Effector memory CD8-positive, alpha-beta T cell (primary cell): ENCODE measurements around the gene RPL15.

Experiments used
- ATAC-seq: fragments of 150-1000 bp; cut with Tn5 transposase; replicated peaks from 2 replicates; pipeline ENCODE4 v1.10.0; 2021; ENCODE audit warnings: mild to moderate bottlenecking, moderate library complexity
- DNase-seq, 3 experiments: peaks; one replicate each; pipeline ENCODE4 v3.0.0; 2021
- H3K27ac Mint-ChIP-seq, 2 donors: one replicate each; pipeline ENCODE4 v1.8.0; 2022; ENCODE audit warnings: mild to moderate bottlenecking in 2 of 2, mixed read lengths in 2 of 2, moderate library complexity in 2 of 2
- H3K27me3 Mint-ChIP-seq, 2 donors: one replicate each; pipeline ENCODE4 v1.8.0; 2022; ENCODE audit warnings: mixed read lengths in 2 of 2
- H3K36me3 Mint-ChIP-seq: one replicate; pipeline ENCODE4 v1.8.0; 2022; ENCODE audit warnings: mild to moderate bottlenecking, moderate library complexity, mixed read lengths; ENCODE audit not compliant: insufficient read depth
- H3K4me1 Mint-ChIP-seq, 2 donors: one replicate each; pipeline ENCODE4 v1.8.0; 2022; ENCODE audit warnings: low read depth in 2 of 2, mixed read lengths in 2 of 2
- H3K4me3 Mint-ChIP-seq, 2 donors: one replicate each; pipeline ENCODE4 v1.8.0; 2022; ENCODE audit warnings: mild to moderate bottlenecking in 2 of 2, mixed read lengths in 2 of 2, moderate library complexity in 2 of 2
- H3K9me3 Mint-ChIP-seq, 2 donors: one replicate each; pipeline ENCODE4 v1.8.0; 2022; ENCODE audit warnings: mixed read lengths in 2 of 2

RPL15 gene

GRCh38 chr3:23926246-23926645, 9.3 kb downstream of the RPL15 start:
- Mint-ChIP-seq H3K27ac (no peak overlapping the region), H3K9me3 (no peaks in the 10 kb centered on the region), H3K4me3 (no peak overlapping the region), H3K4me1 (no peaks in the 10 kb centered on the region), H3K36me3 (peaks cover 13% of the 10 kb centered on the region), H3K27me3 (no peaks in the 10 kb centered on the region)
- DNase-seq (no peak), ATAC-seq (no peak)

- H3K27ac Mint-ChIP-seq = no peak overlapping the region
- ATAC-seq = no peak
- H3K27me3 Mint-ChIP-seq = no peaks in the 10 kb centered on the region
- no peak for DNase-seq
- peaks cover 10% of the 10 kb centered on the region for H3K36me3 Mint-ChIP-seq
- no peaks in the 10 kb centered on the region for H3K9me3 Mint-ChIP-seq
- no peaks in the 10 kb centered on the region for H3K4me1 Mint-ChIP-seq
- no peak overlapping the region for H3K4me3 Mint-ChIP-seq
Observed at GRCh38 chr3:23926736-23927135, 9.8 kb downstream of the RPL15 start.

- H3K27ac Mint-ChIP-seq = no peak overlapping the region
Observed at GRCh38 chr3:23928524-23928923, 11.6 kb downstream of the RPL15 start.

GRCh38 chr3:23931597-23931996, 14.7 kb downstream of the RPL15 start:
- peaks cover 2% of the 10 kb centered on the region for H3K36me3 Mint-ChIP-seq

More at GRCh38 chr3:23928524-23928923, 11.6 kb downstream of the RPL15 start:
- Mint-ChIP-seq H3K27me3 (no peaks in the 10 kb centered on the region), H3K9me3 (no peaks in the 10 kb centered on the region), H3K36me3 (peaks cover 10% of the 10 kb centered on the region), H3K4me3 (no peak overlapping the region), H3K4me1 (no peaks in the 10 kb centered on the region)
- DNase-seq (no peak), ATAC-seq (no peak)

GRCh38 chr3:23932571-23932970, 15.6 kb downstream of the RPL15 start:
- Mint-ChIP-seq H3K9me3 (no peaks in the 10 kb centered on the region), H3K27me3 (peaks cover 4 to 9% of the 10 kb centered on the region in 2 donors), H3K4me3 (no peak overlapping the region), H3K4me1 (no peaks in the 10 kb centered on the region), H3K27ac (no peak overlapping the region), H3K36me3 (peaks cover 2% of the 10 kb centered on the region)
- ATAC-seq = no peak
- DNase-seq = no peak

More at GRCh38 chr3:23931597-23931996, 14.7 kb downstream of the RPL15 start:
- Mint-ChIP-seq H3K9me3 (no peaks in the 10 kb centered on the region), H3K27ac (no peak overlapping the region), H3K27me3 (peaks cover 3 to 4% of the 10 kb centered on the region in 2 donors), H3K4me1 (no peaks in the 10 kb centered on the region), H3K4me3 (no peak overlapping the region)
- ATAC-seq = no peak
- DNase-seq = no peak

GRCh38 chr3:23934253-23934652, 17.3 kb downstream of the RPL15 start:
- Mint-ChIP-seq H3K36me3 (peaks cover 5% of the 10 kb centered on the region), H3K9me3 (no peaks in the 10 kb centered on the region), H3K4me3 (no peak overlapping the region), H3K27me3 (peaks cover 4 to 9% of the 10 kb centered on the region in 2 donors), H3K4me1 (no peaks in the 10 kb centered on the region), H3K27ac (no peak overlapping the region)
- DNase-seq (no peak), ATAC-seq (no peak)

GRCh38 chr3:23937296-23937695, 20.4 kb downstream of the RPL15 start:
- H3K4me1 Mint-ChIP-seq = no peaks in the 10 kb centered on the region
- no peaks in the 10 kb centered on the region for H3K9me3 Mint-ChIP-seq
- DNase-seq (no peak), ATAC-seq (no peak)
- peaks cover 3% of the 10 kb centered on the region for H3K36me3 Mint-ChIP-seq
- H3K27me3 Mint-ChIP-seq = peaks cover 4 to 9% of the 10 kb centered on the region in 2 donors
- no peak overlapping the region for H3K4me3 Mint-ChIP-seq
- no peak overlapping the region for H3K27ac Mint-ChIP-seq

GRCh38 chr3:23938688-23939087, 21.8 kb downstream of the RPL15 start:
- no peak for DNase-seq
- H3K4me3 Mint-ChIP-seq = no peak overlapping the region
- H3K27ac Mint-ChIP-seq = no peak overlapping the region
- no peak for ATAC-seq
- peaks cover 4 to 9% of the 10 kb centered on the region in 2 donors for H3K27me3 Mint-ChIP-seq
- no peaks in the 10 kb centered on the region for H3K4me1 Mint-ChIP-seq
- H3K9me3 Mint-ChIP-seq = no peaks in the 10 kb centered on the region
- peaks cover 5% of the 10 kb centered on the region for H3K36me3 Mint-ChIP-seq

- DNase-seq = no peak
- H3K4me3 Mint-ChIP-seq = no peak overlapping the region
- no peak for ATAC-seq
- peaks cover 25% of the 10 kb centered on the region for H3K36me3 Mint-ChIP-seq
- H3K27ac Mint-ChIP-seq = no peak overlapping the region
- peaks cover 0 to 9% of the 10 kb centered on the region in 2 donors for H3K27me3 Mint-ChIP-seq
- H3K9me3 Mint-ChIP-seq = no peaks in the 10 kb centered on the region
- H3K4me1 Mint-ChIP-seq = peaks cover 4% of the 10 kb centered on the region in 2 donors
Observed at GRCh38 chr3:23940775-23941174, 23.8 kb downstream of the RPL15 start.

GRCh38 chr3:23941440-23941839, 24.5 kb downstream of the RPL15 start:
- DNase-seq (no peak), ATAC-seq (no peak)
- Mint-ChIP-seq H3K4me1 (peaks cover 4% of the 10 kb centered on the region in 2 donors), H3K27me3 (peaks cover 0 to 7% of the 10 kb centered on the region in 2 donors), H3K27ac (no peak overlapping the region), H3K9me3 (no peaks in the 10 kb centered on the region), H3K36me3 (peaks cover 32% of the 10 kb centered on the region), H3K4me3 (no peak overlapping the region)

GRCh38 chr3:23942546-23942945, 25.6 kb downstream of the RPL15 start:
- peaks cover 8 to 10% of the 10 kb centered on the region in 2 donors for H3K4me1 Mint-ChIP-seq
- ATAC-seq (no peak), DNase-seq (no peak)
- H3K27ac Mint-ChIP-seq = no peak overlapping the region
- no peaks in the 10 kb centered on the region for H3K9me3 Mint-ChIP-seq
- peaks cover 43% of the 10 kb centered on the region for H3K36me3 Mint-ChIP-seq
- H3K4me3 Mint-ChIP-seq = no peak overlapping the region
- no peaks in the 10 kb centered on the region for H3K27me3 Mint-ChIP-seq

- H3K4me1 Mint-ChIP-seq = peaks cover 15 to 18% of the 10 kb centered on the region in 2 donors
- H3K27me3 Mint-ChIP-seq = no peaks in the 10 kb centered on the region
- H3K4me3 Mint-ChIP-seq = peak overlapping the region; percentile 85 to 88
- peaks cover 56% of the 10 kb centered on the region for H3K36me3 Mint-ChIP-seq
- peak overlapping the region; percentile 88 to 94 for H3K27ac Mint-ChIP-seq
- DNase-seq = no peak
- ATAC-seq = no peak
- H3K9me3 Mint-ChIP-seq = no peaks in the 10 kb centered on the region
Observed at GRCh38 chr3:23944007-23944783, 27.3 kb downstream of the RPL15 start.

GRCh38 chr3:23944861-23945662, 28.1 kb downstream of the RPL15 start, which contains the start of gene NR1D2:
NR1D2 (plus strand) TSS chr3:23945286; CDS start chr3:23945579, 293 bp downstream.
- Mint-ChIP-seq H3K9me3 (no peaks in the 10 kb centered on the region), H3K4me1 (peaks cover 24 to 27% of the 10 kb centered on the region in 2 donors), H3K4me3 (peak within 1 kb of the TSS; percentile 85 to 88), H3K27ac (peak within 1 kb of the TSS; percentile 88 to 94), H3K27me3 (no peaks in the 10 kb centered on the region), H3K36me3 (peaks cover 61% of the 10 kb centered on the region)
- DNase-seq = peak; percentile 76 to 79 (median 77)
- peak; percentile 58 for ATAC-seq

- Mint-ChIP-seq H3K4me3 (peak overlapping the region; percentile 70 to 85), H3K27ac (peak overlapping the region; percentile 88 to 94)
- ATAC-seq = no peak
Observed at GRCh38 chr3:23945663-23945912, 28.7 kb downstream of the RPL15 start.

More at GRCh38 chr3:23945663-23945912, 28.7 kb downstream of the RPL15 start:
- no peaks in the 10 kb centered on the region for H3K27me3 Mint-ChIP-seq
- peaks cover 67% of the 10 kb centered on the region for H3K36me3 Mint-ChIP-seq
- no peak for DNase-seq
- no peaks in the 10 kb centered on the region for H3K9me3 Mint-ChIP-seq
- peaks cover 29 to 32% of the 10 kb centered on the region in 2 donors for H3K4me1 Mint-ChIP-seq
